ENCODE data around the gene DNAJC7. TPM values are rescaled to one million over a fixed set of nuclear protein-coding genes. Genes with fewer than 3 reads are reported as not detected.

The DNAJC7 gene
- total and polyA plus RNA-seq, 2 donors from 2014 or later: 88.1 to 141 TPM

GRCh38 chr17:41987642-41988041 lies 29.6 kb downstream of the DNAJC7 start:
- no peaks in the 10 kb centered on the region for H3K4me1 ChIP-seq (ENCODE audit: control insufficient read depth in 2 of 3, insufficient read depth in 2 of 3, low read depth in 1 of 3, low read length in 3 of 3)
- FAIRE-seq (no peak), DNase-seq (no peak)
- no peaks in the 10 kb centered on the region for H3K27me3 ChIP-seq (ENCODE audit: control insufficient read depth, insufficient read depth, low read length)
- peaks cover 24 to 68% (median 41%) of the 10 kb centered on the region in 3 donors for H3K36me3 ChIP-seq (ENCODE audit: control insufficient read depth in 2 of 3, insufficient read depth in 3 of 3, low read length in 3 of 3)
- H3K9me3 ChIP-seq (ENCODE audit: control insufficient read depth in 2 of 3, insufficient read depth in 1 of 3, low read length in 3 of 3): no peaks in the 10 kb centered on the region
- H3K4me3 ChIP-seq (ENCODE audit: low read length in 3 of 3): no peak overlapping the region
- intact Hi-C loops (cut with DNase I): no loop called here
- TF ChIP-seq, protein P1, sequence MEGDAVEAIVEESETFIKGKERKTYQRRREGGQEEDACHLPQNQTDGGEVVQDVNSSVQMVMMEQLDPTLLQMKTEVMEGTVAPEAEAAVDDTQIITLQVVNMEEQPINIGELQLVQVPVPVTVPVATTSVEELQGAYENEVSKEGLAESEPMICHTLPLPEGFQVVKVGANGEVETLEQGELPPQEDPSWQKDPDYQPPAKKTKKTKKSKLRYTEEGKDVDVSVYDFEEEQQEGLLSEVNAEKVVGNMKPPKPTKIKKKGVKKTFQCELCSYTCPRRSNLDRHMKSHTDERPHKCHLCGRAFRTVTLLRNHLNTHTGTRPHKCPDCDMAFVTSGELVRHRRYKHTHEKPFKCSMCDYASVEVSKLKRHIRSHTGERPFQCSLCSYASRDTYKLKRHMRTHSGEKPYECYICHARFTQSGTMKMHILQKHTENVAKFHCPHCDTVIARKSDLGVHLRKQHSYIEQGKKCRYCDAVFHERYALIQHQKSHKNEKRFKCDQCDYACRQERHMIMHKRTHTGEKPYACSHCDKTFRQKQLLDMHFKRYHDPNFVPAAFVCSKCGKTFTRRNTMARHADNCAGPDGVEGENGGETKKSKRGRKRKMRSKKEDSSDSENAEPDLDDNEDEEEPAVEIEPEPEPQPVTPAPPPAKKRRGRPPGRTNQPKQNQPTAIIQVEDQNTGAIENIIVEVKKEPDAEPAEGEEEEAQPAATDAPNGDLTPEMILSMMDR (IDR thresholded peaks at IDR 0.05; ENCODE audit: borderline replicate concordance, extremely low read depth, insufficient read depth): no peak
- H3K27ac ChIP-seq (ENCODE audit: low read depth in 2 of 2, low read length in 2 of 2): no peak overlapping the region
- H3K9ac ChIP-seq (ENCODE audit: low read length in 3 of 3): no peak overlapping the region

GRCh38 chr17:41986634-41987033 lies 30.6 kb downstream of the DNAJC7 start:
- Histone ChIP-seq H3K9ac (ENCODE audit: low read length in 3 of 3) (no peak overlapping the region), H3K27ac (ENCODE audit: low read depth in 2 of 2, low read length in 2 of 2) (no peak overlapping the region), H3K4me1 (ENCODE audit: control insufficient read depth in 2 of 3, insufficient read depth in 2 of 3, low read depth in 1 of 3, low read length in 3 of 3) (no peaks in the 10 kb centered on the region), H3K4me3 (ENCODE audit: low read length in 3 of 3) (no peak overlapping the region), H3K9me3 (ENCODE audit: control insufficient read depth in 2 of 3, insufficient read depth in 1 of 3, low read length in 3 of 3) (no peaks in the 10 kb centered on the region), H3K27me3 (ENCODE audit: control insufficient read depth, insufficient read depth, low read length) (no peaks in the 10 kb centered on the region), H3K36me3 (ENCODE audit: control insufficient read depth in 2 of 3, insufficient read depth in 3 of 3, low read length in 3 of 3) (peaks cover 24 to 67% (median 42%) of the 10 kb centered on the region in 3 donors)
- TF ChIP-seq, protein P1 (IDR thresholded peaks at IDR 0.05; ENCODE audit: borderline replicate concordance, extremely low read depth, insufficient read depth): no peak
- DNase-seq (no peak), FAIRE-seq (no peak)
- intact Hi-C loops (cut with DNase I): no loop called here

GRCh38 chr17:41985919-41986318 lies 31.3 kb downstream of the DNAJC7 start:
- Histone ChIP-seq H3K27ac (ENCODE audit: low read depth in 2 of 2, low read length in 2 of 2) (no peak overlapping the region), H3K27me3 (ENCODE audit: control insufficient read depth, insufficient read depth, low read length) (no peaks in the 10 kb centered on the region), H3K4me3 (ENCODE audit: low read length in 3 of 3) (no peak overlapping the region), H3K4me1 (ENCODE audit: control insufficient read depth in 2 of 3, insufficient read depth in 2 of 3, low read depth in 1 of 3, low read length in 3 of 3) (no peaks in the 10 kb centered on the region), H3K36me3 (ENCODE audit: control insufficient read depth in 2 of 3, insufficient read depth in 3 of 3, low read length in 3 of 3) (peaks cover 23 to 66% (median 45%) of the 10 kb centered on the region in 3 donors), H3K9me3 (ENCODE audit: control insufficient read depth in 2 of 3, insufficient read depth in 1 of 3, low read length in 3 of 3) (no peaks in the 10 kb centered on the region), H3K9ac (ENCODE audit: low read length in 3 of 3) (no peak overlapping the region)
- TF ChIP-seq, protein P1 (IDR thresholded peaks at IDR 0.05; ENCODE audit: borderline replicate concordance, extremely low read depth, insufficient read depth): no peak
- intact Hi-C loops (cut with DNase I): no loop called here
- peak in 1 of 5 donors; percentile 11 for DNase-seq
- no peak for FAIRE-seq

DNA sequence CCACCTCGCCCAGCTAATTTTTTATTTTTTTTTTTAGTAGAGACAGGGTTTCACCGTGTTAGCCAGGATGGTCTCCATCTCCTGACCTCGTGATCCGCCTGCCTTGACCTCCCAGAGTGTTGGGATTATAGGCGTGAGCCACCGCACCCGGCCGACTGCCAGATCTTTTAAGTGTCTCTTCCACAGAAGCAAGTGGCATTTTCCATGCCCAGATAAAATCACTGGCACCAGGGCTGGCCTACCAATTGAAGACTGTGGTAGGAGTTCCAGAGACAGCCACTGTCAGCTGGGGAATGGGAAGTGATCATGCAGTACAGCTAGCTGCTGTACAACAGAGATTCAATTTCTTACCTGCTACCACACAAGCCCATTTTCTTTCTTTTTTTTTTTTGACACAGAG lies 32.8 kb downstream of the DNAJC7 start:
- no peaks in the 10 kb centered on the region for H3K27me3 ChIP-seq (ENCODE audit: control insufficient read depth, insufficient read depth, low read length)
- TF ChIP-seq, protein P1 (IDR thresholded peaks at IDR 0.05; ENCODE audit: borderline replicate concordance, extremely low read depth, insufficient read depth): no peak
- H3K4me3 ChIP-seq (ENCODE audit: low read length in 3 of 3): no peak overlapping the region
- DNase-seq (peak in 1 of 5 donors; percentile 35), FAIRE-seq (no peak)
- H3K27ac ChIP-seq (ENCODE audit: low read depth in 2 of 2, low read length in 2 of 2): no peak overlapping the region
- H3K4me1 ChIP-seq (ENCODE audit: control insufficient read depth in 2 of 3, insufficient read depth in 2 of 3, low read depth in 1 of 3, low read length in 3 of 3): no peaks in the 10 kb centered on the region
- H3K9ac ChIP-seq (ENCODE audit: low read length in 3 of 3): no peak overlapping the region
- peaks cover 23 to 60% (median 44%) of the 10 kb centered on the region in 3 donors for H3K36me3 ChIP-seq (ENCODE audit: control insufficient read depth in 2 of 3, insufficient read depth in 3 of 3, low read length in 3 of 3)
- intact Hi-C loops (cut with DNase I): no loop called here
- H3K9me3 ChIP-seq (ENCODE audit: control insufficient read depth in 2 of 3, insufficient read depth in 1 of 3, low read length in 3 of 3): no peaks in the 10 kb centered on the region
